ENCODE results near the gene CORIN. TPM values are rescaled to one million over a fixed set of nuclear protein-coding genes. Genes with fewer than 3 reads are reported as not detected.

CORIN gene
- polyA plus RNA-seq, 1 donor from 2014 or later = 0.25 TPM

DNA sequence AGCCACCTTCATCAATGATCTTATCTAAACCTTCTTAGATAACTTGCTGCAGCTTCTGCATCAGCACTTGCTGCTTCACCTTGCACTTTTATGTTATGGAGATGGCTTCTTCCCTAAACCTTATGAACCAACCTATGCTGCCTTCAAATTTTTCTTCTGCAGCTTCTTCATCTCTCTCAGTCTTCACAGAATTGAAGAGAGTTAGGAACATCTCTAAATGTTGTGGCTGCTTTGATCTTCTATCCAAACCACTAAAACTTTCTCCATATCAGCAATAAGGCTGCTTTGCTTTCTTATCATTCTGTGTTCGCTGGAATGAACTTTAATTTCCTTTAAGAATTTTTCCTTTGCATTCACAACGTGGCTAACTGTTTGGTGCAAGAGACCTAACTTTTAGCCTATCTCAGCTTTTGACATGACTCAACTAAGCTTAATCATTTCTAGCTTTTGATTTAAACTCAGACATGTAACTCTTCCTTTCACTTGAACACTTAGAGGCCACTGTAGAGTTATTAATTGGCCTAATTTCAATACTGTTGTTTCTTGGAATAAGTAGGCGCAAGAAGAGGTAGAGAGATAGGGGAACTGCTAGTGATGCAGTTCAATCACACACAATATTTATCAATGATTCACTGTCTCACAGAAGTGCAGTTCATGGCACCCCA lies 36.1 kb upstream of the CORIN start:
- Histone ChIP-seq H3K4me3 (ENCODE audit: low read length) (no peak overlapping the region), H4K20me1 (ENCODE audit: insufficient read depth) (no peaks in the 10 kb centered on the region), H3K79me2 (replicated peaks; ENCODE audit: insufficient read depth, low read length) (no peaks in the 10 kb centered on the region), H3K9ac (ENCODE audit: low read length) (no peak overlapping the region), H2AFZ (ENCODE audit: low read depth, low read length) (no peak overlapping the region), H3K4me2 (ENCODE audit: low read length) (no peak overlapping the region), H3K27me3 (ENCODE audit: insufficient read depth, low read depth, low read length) (no peaks in the 10 kb centered on the region), H3K9me2 (ENCODE audit: insufficient read depth, low read length) (no peaks in the 10 kb centered on the region), H3K36me3 (ENCODE audit: insufficient read depth, low read length) (peaks cover 10% of the 10 kb centered on the region), H3F3A (ENCODE audit: insufficient read depth, low read length, poor library complexity, severe bottlenecking) (no peaks in the 10 kb centered on the region), H3K27ac (ENCODE audit: low read length) (no peak overlapping the region), H3K9me3 (ENCODE audit: low read length) (peaks cover 5% of the 10 kb centered on the region)
- no peak for TF ChIP-seq EZH2 (IDR thresholded peaks at IDR 0.05; ENCODE audit: borderline replicate concordance, insufficient read depth, low read length, poor library complexity, severe bottlenecking)
- TF ChIP-seq REST (IDR thresholded peaks at IDR 0.05; ENCODE audit: borderline replicate concordance) = no peak
- TF ChIP-seq TAF1 (IDR thresholded peaks at IDR 0.05; ENCODE audit: low read depth) = no peak
- TF ChIP-seq, protein P1, sequence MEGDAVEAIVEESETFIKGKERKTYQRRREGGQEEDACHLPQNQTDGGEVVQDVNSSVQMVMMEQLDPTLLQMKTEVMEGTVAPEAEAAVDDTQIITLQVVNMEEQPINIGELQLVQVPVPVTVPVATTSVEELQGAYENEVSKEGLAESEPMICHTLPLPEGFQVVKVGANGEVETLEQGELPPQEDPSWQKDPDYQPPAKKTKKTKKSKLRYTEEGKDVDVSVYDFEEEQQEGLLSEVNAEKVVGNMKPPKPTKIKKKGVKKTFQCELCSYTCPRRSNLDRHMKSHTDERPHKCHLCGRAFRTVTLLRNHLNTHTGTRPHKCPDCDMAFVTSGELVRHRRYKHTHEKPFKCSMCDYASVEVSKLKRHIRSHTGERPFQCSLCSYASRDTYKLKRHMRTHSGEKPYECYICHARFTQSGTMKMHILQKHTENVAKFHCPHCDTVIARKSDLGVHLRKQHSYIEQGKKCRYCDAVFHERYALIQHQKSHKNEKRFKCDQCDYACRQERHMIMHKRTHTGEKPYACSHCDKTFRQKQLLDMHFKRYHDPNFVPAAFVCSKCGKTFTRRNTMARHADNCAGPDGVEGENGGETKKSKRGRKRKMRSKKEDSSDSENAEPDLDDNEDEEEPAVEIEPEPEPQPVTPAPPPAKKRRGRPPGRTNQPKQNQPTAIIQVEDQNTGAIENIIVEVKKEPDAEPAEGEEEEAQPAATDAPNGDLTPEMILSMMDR (IDR thresholded peaks at IDR 0.05; ENCODE audit: poor library complexity, severe bottlenecking) = no peak

GRCh38 chr4:47863486-47863885 lies 25.6 kb upstream of the CORIN start:
- Histone ChIP-seq H3K9ac (ENCODE audit: low read length) (no peak overlapping the region), H3K27me3 (ENCODE audit: insufficient read depth, low read depth, low read length) (no peaks in the 10 kb centered on the region), H3K36me3 (ENCODE audit: insufficient read depth, low read length) (no peaks in the 10 kb centered on the region), H3K4me2 (ENCODE audit: low read length) (no peak overlapping the region), H3K4me3 (ENCODE audit: low read length) (no peak overlapping the region), H2AFZ (ENCODE audit: low read depth, low read length) (no peak overlapping the region), H3K9me3 (ENCODE audit: low read length) (no peaks in the 10 kb centered on the region), H4K20me1 (ENCODE audit: insufficient read depth) (no peaks in the 10 kb centered on the region), H3K27ac (ENCODE audit: low read length) (no peak overlapping the region), H3F3A (ENCODE audit: insufficient read depth, low read length, poor library complexity, severe bottlenecking) (no peaks in the 10 kb centered on the region), H3K79me2 (replicated peaks; ENCODE audit: insufficient read depth, low read length) (no peaks in the 10 kb centered on the region), H3K9me2 (ENCODE audit: insufficient read depth, low read length) (no peaks in the 10 kb centered on the region)
- TF ChIP-seq EZH2 (IDR thresholded peaks at IDR 0.05; ENCODE audit: borderline replicate concordance, insufficient read depth, low read length, poor library complexity, severe bottlenecking) (no peak), EP300 (conservative IDR thresholded peaks at IDR 0.05; ENCODE audit: poor library complexity, severe bottlenecking) (no peak), MXI1 (conservative IDR thresholded peaks at IDR 0.05; ENCODE audit: poor library complexity, severe bottlenecking) (no peak), TAF1 (IDR thresholded peaks at IDR 0.05; ENCODE audit: low read depth) (no peak), SMC3 (conservative IDR thresholded peaks at IDR 0.05; ENCODE audit: poor library complexity) (no peak), POLR2AphosphoS5 (IDR thresholded peaks at IDR 0.05) (no peak), REST (IDR thresholded peaks at IDR 0.05; ENCODE audit: borderline replicate concordance) (no peak), RAD21 (conservative IDR thresholded peaks at IDR 0.05) (no peak)
- TF ChIP-seq, protein P1 (IDR thresholded peaks at IDR 0.05; ENCODE audit: poor library complexity, severe bottlenecking) = no peak
